A549 (cell line): ENCODE results near the gene CECR2. TPM values are rescaled to one million over a fixed set of nuclear protein-coding genes. Genes with fewer than 3 reads are reported as not detected.

ENCODE experiments used
- ATAC-seq, 2 experiments: fragments of 200-7000 bp in 1 of 2; fragments of >200 bp in 1 of 2; cut with Nextera tagmentation in 1 of 2; cut with Tn5 transposase in 1 of 2; 3 replicates each; pipeline versions ENCODE4 v1.8.0 to v1.9.1; 2018 to 2020; ENCODE audit warnings: mild to moderate bottlenecking in 1 of 2, moderate library complexity in 1 of 2
- CTCF ChIA-PET: fragments of 300-600 bp; sonication (Branson Sonifier 250); formaldehyde crosslinking; extraction: SDS; loops from one replicate; lab custom pipeline; 2021; ENCODE audit warnings: antibody characterized with exemption, inconsistent platforms; lab: Yijun Ruan, JAX
- POLR2A ChIA-PET: fragments of 350-600 bp; formaldehyde crosslinking; extraction: SDS; loops from one replicate; lab custom pipeline; 2021; ENCODE audit warnings: antibody characterized with exemption, inconsistent platforms; lab: Yijun Ruan, JAX
- DNase-seq, 2 experiments: peaks; one replicate each; pipeline versions ENCODE4 v3.0.0 to v3.0.0-alpha.2; 2011 to 2016; ENCODE audit warnings: low read depth in 1 of 2, low spot score in 1 of 2
- FAIRE-seq: peaks from 2 replicates; lab custom pipeline; 2011; peaks lifted over from hg19 to GRCh38; lab: Jason Lieb, UNC
- H3K27ac ChIP-seq, 2 experiments: fragments of >200 bp; sonication (Bioruptor Twin); formaldehyde crosslinking; 3 replicates each; pipeline ENCODE4 v1.5.1; 2016 to 2017
- H3K4me1 ChIP-seq: fragments of >200 bp; sonication (Bioruptor Twin); formaldehyde crosslinking; 3 replicates; pipeline ENCODE4 v1.6.1; 2016
- H3K4me2 ChIP-seq: fragments of >200 bp; sonication (Bioruptor Twin); formaldehyde crosslinking; 3 replicates; pipeline ENCODE4 v1.6.1; 2016
- H3K4me3 ChIP-seq: fragments of >200 bp; sonication (Bioruptor Twin); formaldehyde crosslinking; 3 replicates; pipeline ENCODE4 v1.5.1; 2016
- H3K9me3 ChIP-seq: fragments of >200 bp; sonication (Bioruptor Twin); formaldehyde crosslinking; 3 replicates; pipeline ENCODE4 v1.6.1; 2016
- ATOH8 ChIP-seq: fragments of 250-450 bp; sonication (Bioruptor Pico); IDR thresholded peaks from 2 replicates; pipeline ENCODE4 v1.5.0; 2020; ENCODE audit warnings: low read depth, mild to moderate bottlenecking, moderate library complexity
- BCL3 ChIP-seq: fragments of >200 bp; sonication (Bioruptor Twin); formaldehyde crosslinking; IDR thresholded peaks from 3 replicates; pipeline ENCODE4 v1.6.1; 2016
- BHLHE40 ChIP-seq: IDR thresholded peaks from 2 replicates; pipeline ENCODE4 v1.6.1; 2012; ENCODE audit warnings: low read depth, low read length, inconsistent platforms
- CBX8 ChIP-seq: fragments of 200-600 bp; sonication (generic); IDR thresholded peaks from 2 replicates; pipeline ENCODE4 v1.6.1; 2016
- CHD4 ChIP-seq: fragments of 200-600 bp; sonication (generic); IDR thresholded peaks from 2 replicates; pipeline ENCODE4 v1.6.1; 2016; ENCODE audit warnings: antibody characterized with exemption, mild to moderate bottlenecking, borderline replicate concordance
- E2F6 ChIP-seq: IDR thresholded peaks from 2 replicates; pipeline ENCODE4 v1.6.1; 2012; ENCODE audit warnings: low read depth, borderline replicate concordance
- FOSB ChIP-seq: fragments of 250-450 bp; sonication (Bioruptor Pico); IDR thresholded peaks from 2 replicates; pipeline ENCODE4 v1.5.0; 2020; ENCODE audit warnings: mild to moderate bottlenecking, moderate library complexity
- FOSL2 ChIP-seq, 2 experiments: fragments of 450-650 bp in 1 of 2; fragments of >200 bp in 1 of 2; sonication (Bioruptor Twin) in 1 of 2; formaldehyde crosslinking; IDR thresholded peaks; 2 replicates each; pipeline versions ENCODE4 v1.5.0 to v1.6.1; 2016 to 2020; ENCODE audit warnings: mild to moderate bottlenecking in 1 of 2, moderate library complexity in 1 of 2
- FOXS1 ChIP-seq: fragments of 250-450 bp; sonication (Bioruptor Pico); IDR thresholded peaks from 2 replicates; pipeline ENCODE4 v1.5.0; 2020; ENCODE audit warnings: mild to moderate bottlenecking, moderate library complexity
- HEYL ChIP-seq: fragments of 250-450 bp; sonication (Bioruptor Pico); IDR thresholded peaks from 2 replicates; pipeline ENCODE4 v1.8.0; 2021; ENCODE audit warnings: mild to moderate bottlenecking, moderate library complexity
- HMGXB4 ChIP-seq: fragments of 250-450 bp; sonication (Bioruptor Pico); IDR thresholded peaks from 2 replicates; pipeline ENCODE4 v1.5.0; 2021; ENCODE audit warnings: mild to moderate bottlenecking, moderate library complexity, borderline replicate concordance
- HOXA7 ChIP-seq: fragments of 250-450 bp; sonication (Bioruptor Pico); IDR thresholded peaks from 2 replicates; pipeline ENCODE4 v1.5.0; 2020; ENCODE audit warnings: mild to moderate bottlenecking, moderate library complexity
- HOXB13 ChIP-seq: fragments of 250-450 bp; sonication (Bioruptor Pico); IDR thresholded peaks from 2 replicates; pipeline ENCODE4 v1.5.0; 2020; ENCODE audit warnings: low read depth, mild to moderate bottlenecking, moderate library complexity
- JUNB ChIP-seq: fragments of >200 bp; sonication (Bioruptor Twin); formaldehyde crosslinking; IDR thresholded peaks from 2 replicates; pipeline ENCODE4 v1.6.1; 2016
- KDM1A ChIP-seq: fragments of 200-600 bp; sonication (generic); IDR thresholded peaks from 2 replicates; pipeline ENCODE4 v1.6.1; 2016; ENCODE audit warnings: low read depth, mild to moderate bottlenecking
- KDM5A ChIP-seq: fragments of 200-600 bp; sonication (generic); IDR thresholded peaks from 2 replicates; pipeline ENCODE4 v1.6.1; 2016; ENCODE audit warnings: antibody characterized with exemption, mild to moderate bottlenecking
- PHF8 ChIP-seq: fragments of 200-600 bp; sonication (generic); IDR thresholded peaks from 2 replicates; pipeline ENCODE4 v1.6.1; 2016; ENCODE audit warnings: low read depth, mild to moderate bottlenecking, antibody characterized with exemption, moderate library complexity, borderline replicate concordance
- POLR2A ChIP-seq: IDR thresholded peaks from 2 replicates; pipeline ENCODE4 v1.6.1; 2012; ENCODE audit warnings: mild to moderate bottlenecking, low read length
- RAD21 ChIP-seq, 2 experiments: fragments of >200 bp in 1 of 2; sonication (Bioruptor Twin) in 1 of 2; formaldehyde crosslinking in 1 of 2; IDR thresholded peaks in 1 of 2; conservative IDR thresholded peaks in 1 of 2; 2 replicates in 1 of 2; 3 replicates in 1 of 2; pipeline ENCODE4 v1.6.1; 2012 to 2018; ENCODE audit warnings: inconsistent platforms in 1 of 2
- RCOR1 ChIP-seq: fragments of 150-350 bp; IDR thresholded peaks from 2 replicates; pipeline ENCODE4 v1.6.1; 2014; ENCODE audit warnings: antibody characterized with exemption, low read length, low read depth
- REST ChIP-seq: fragments of 200-600 bp; sonication (generic); IDR thresholded peaks from 2 replicates; pipeline ENCODE4 v1.6.1; 2016; ENCODE audit warnings: antibody characterized with exemption, mild to moderate bottlenecking, moderate library complexity
- SMC3 ChIP-seq: fragments of >200 bp; sonication (Bioruptor Twin); formaldehyde crosslinking; IDR thresholded peaks from 3 replicates; pipeline ENCODE4 v1.6.1; 2018; ENCODE audit warnings: inconsistent platforms
- SREBF2 ChIP-seq: fragments of 450-650 bp; IDR thresholded peaks from 2 replicates; pipeline ENCODE4 v1.6.1; 2014; ENCODE audit warnings: mild to moderate bottlenecking, moderate library complexity
- TFCP2L1 ChIP-seq: fragments of 250-450 bp; sonication (Bioruptor Pico); IDR thresholded peaks from 2 replicates; pipeline ENCODE4 v1.5.0; 2021; ENCODE audit warnings: mild to moderate bottlenecking
- ZC3H11A ChIP-seq: fragments of 450-650 bp; IDR thresholded peaks from 2 replicates; pipeline ENCODE4 v1.6.1; 2014; ENCODE audit warnings: antibody characterized with exemption, mild to moderate bottlenecking
- ZNF302 ChIP-seq: fragments of 250-450 bp; sonication (Bioruptor Pico); IDR thresholded peaks from 2 replicates; pipeline ENCODE4 v1.9.0; 2021; ENCODE audit warnings: inconsistent platforms, mild to moderate bottlenecking, moderate library complexity
- ZSCAN20 ChIP-seq: fragments of 250-450 bp; sonication (Bioruptor Pico); IDR thresholded peaks from 2 replicates; pipeline ENCODE4 v1.8.0; 2022; ENCODE audit warnings: mild to moderate bottlenecking, moderate library complexity
- WGBS: methylation state at CpG from one replicate; pipeline ENCODE4 v1.1.6; 2017; ENCODE audit errors: missing lambda C conversion rate; 5-methylcytosine and 5-hydroxymethylcytosine counted together
- polyA plus RNA-seq, 4 experiments: library from polyadenylated mRNA; depleted of rRNA in 3 of 4; stranded (reverse); fragments of >200 nt; fragmentation: RNase III in 1 of 4; extraction: RNeasy Plus Mini Kit Qiagen cat#74134 plus additional on column Dnase treatment in 1 of 4; gene quantifications; 2 replicates in 3 of 4; 3 replicates in 1 of 4; pipeline ENCODE4 v1.2.3, GENCODE V29; 2011 to 2017
- TF ChIP-seq, protein P1 (sequence below): IDR thresholded peaks from 2 replicates; pipeline ENCODE4 v1.6.1; 2012

Gene CECR2
- polyA plus RNA-seq, 2 of the 4 experiments (the other 2 are of a cell fraction), result 0.01 to 0.06 TPM

- FAIRE-seq, result no peak
- POLR2A ChIA-PET, result no interaction called here
- no peaks in the 10 kb centered on the region for H3K4me1 ChIP-seq
- no peak for DNase-seq
- TF ChIP-seq CBX8, result no peak
- TF ChIP-seq FOXS1 (CRISPR knock-in tag), result no peak
- TF ChIP-seq HEYL (CRISPR knock-in tag), result no peak
- no peak for TF ChIP-seq HOXA7 (CRISPR knock-in tag)
- TF ChIP-seq HOXB13, result no peak
- TF ChIP-seq E2F6, result no peak
- no peak for TF ChIP-seq JUNB
- TF ChIP-seq BCL3, result no peak
- no peak for TF ChIP-seq ATOH8 (CRISPR knock-in tag)
- no peak for TF ChIP-seq KDM1A
- TF ChIP-seq BHLHE40, result no peak
- TF ChIP-seq RCOR1, result no peak
- TF ChIP-seq HMGXB4 (CRISPR knock-in tag), result no peak
- H3K9me3 ChIP-seq, result no peaks in the 10 kb centered on the region
- H3K4me2 ChIP-seq, result no peak overlapping the region
- WGBS, result 34% methylated on average over 5 of the region's 5 CpGs
- H3K4me3 ChIP-seq, result no peak overlapping the region
- CTCF ChIA-PET, result no interaction called here
- H3K27ac ChIP-seq, result no peak overlapping the region
- no peak for ATAC-seq
Measured at GRCh38 chr22:17336061-17336460, 33.2 kb upstream of the CECR2 start.

DNA sequence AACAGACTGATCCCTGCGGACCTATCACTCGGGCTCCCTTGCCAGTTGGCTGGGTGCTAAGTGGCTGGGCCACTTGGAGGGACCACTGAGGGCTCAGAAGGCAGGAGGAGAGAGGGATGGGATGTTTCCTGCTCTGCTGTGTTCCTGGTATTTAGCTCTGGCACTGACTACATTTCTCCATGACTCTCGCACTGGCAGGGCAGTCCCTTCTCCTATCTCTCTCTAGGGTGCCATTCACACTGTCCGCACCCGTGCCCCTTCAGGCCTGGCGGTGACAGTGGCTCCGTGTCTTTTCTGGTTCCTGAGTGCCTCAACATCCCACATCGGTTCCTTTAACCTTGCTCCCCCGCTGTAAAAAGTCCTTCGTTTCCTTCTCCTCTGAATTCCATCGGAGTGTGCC, 31.6 kb upstream of the CECR2 start:
- no peaks in the 10 kb centered on the region for H3K4me1 ChIP-seq
- ChIA-PET CTCF (interaction anchor here (1.0 to 1.3 kb wide), 2 partner anchors 18 to 55 kb away, joined by 3 read pairs; no protein-coding TSS in a partner anchor), POLR2A (no interaction called here)
- H3K27ac ChIP-seq, result no peak overlapping the region
- 67% methylated on average over 10 of the region's 11 CpGs for WGBS
- H3K4me2 ChIP-seq, result no peak overlapping the region
- ATAC-seq (no peak), FAIRE-seq (no peak), DNase-seq (no peak)
- TF ChIP-seq FOSB (CRISPR knock-in tag), result no peak
- no peak for TF ChIP-seq ZSCAN20 (CRISPR knock-in tag)
- no peak for TF ChIP-seq CHD4
- TF ChIP-seq HOXB13, result no peak
- no peak for TF ChIP-seq KDM5A
- TF ChIP-seq SMC3, result no peak
- TF ChIP-seq REST, result no peak
- TF ChIP-seq JUNB, result no peak
- TF ChIP-seq CBX8, result no peak
- TF ChIP-seq ZNF302 (CRISPR knock-in tag), result no peak
- no peak for TF ChIP-seq SREBF2
- no peak for TF ChIP-seq FOSL2 (IDR thresholded peaks at IDR 0.05)
- no peak for TF ChIP-seq FOSL2 (CRISPR knock-in tag; IDR thresholded peaks at IDR 0.05)
- no peak for TF ChIP-seq RCOR1
- TF ChIP-seq, protein P1, sequence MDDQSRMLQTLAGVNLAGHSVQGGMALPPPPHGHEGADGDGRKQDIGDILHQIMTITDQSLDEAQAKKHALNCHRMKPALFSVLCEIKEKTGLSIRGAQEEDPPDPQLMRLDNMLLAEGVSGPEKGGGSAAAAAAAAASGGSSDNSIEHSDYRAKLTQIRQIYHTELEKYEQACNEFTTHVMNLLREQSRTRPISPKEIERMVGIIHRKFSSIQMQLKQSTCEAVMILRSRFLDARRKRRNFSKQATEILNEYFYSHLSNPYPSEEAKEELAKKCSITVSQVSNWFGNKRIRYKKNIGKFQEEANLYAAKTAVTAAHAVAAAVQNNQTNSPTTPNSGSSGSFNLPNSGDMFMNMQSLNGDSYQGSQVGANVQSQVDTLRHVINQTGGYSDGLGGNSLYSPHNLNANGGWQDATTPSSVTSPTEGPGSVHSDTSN, result no peak
- no peak for TF ChIP-seq TFCP2L1 (CRISPR knock-in tag)
- no peak for TF ChIP-seq RAD21 (conservative IDR thresholded peaks at IDR 0.05 in 1 of 2, IDR thresholded peaks at IDR 0.05 in 1 of 2)
- TF ChIP-seq ZC3H11A, result no peak
- TF ChIP-seq POLR2A, result no peak
- TF ChIP-seq PHF8, result no peak
- TF ChIP-seq HOXA7 (CRISPR knock-in tag), result no peak
- no peak overlapping the region for H3K4me3 ChIP-seq
- no peaks in the 10 kb centered on the region for H3K9me3 ChIP-seq
